GM21515 (cell line): Measurements from ENCODE around the gene EFEMP2.
A peak's percentile ranks its signal among the peaks of the same experiment; 100 is the strongest.

ENCODE experiments used
- ATAC-seq: cut with Tn5 transposase; IDR thresholded peaks from one replicate; pipeline ENCODE4 v1.9.1; 2021; ENCODE audit not compliant: unreplicated experiment

The EFEMP2 gene

GRCh38 chr11:65885808-65886536 is 13.4 kb upstream of the EFEMP2 start:
- no peak for ATAC-seq

GRCh38 chr11:65885231-65885630 is 12.6 kb upstream of the EFEMP2 start:
- no peak for ATAC-seq

- no peak for ATAC-seq
Observed at GRCh38 chr11:65884716-65885092, 12.1 kb upstream of the EFEMP2 start.

GRCh38 chr11:65883786-65884715 is 11.5 kb upstream of the EFEMP2 start:
- ATAC-seq, result no peak

GRCh38 chr11:65883058-65883761 is 10.6 kb upstream of the EFEMP2 start:
- no peak for ATAC-seq

GRCh38 chr11:65882120-65883057 is 9.8 kb upstream of the EFEMP2 start:
- no peak for ATAC-seq

- ATAC-seq, result no peak
Observed at GRCh38 chr11:65880844-65881421, 8.3 kb upstream of the EFEMP2 start.

- ATAC-seq, result no peak
Observed at GRCh38 chr11:65880027-65880426, 7.4 kb upstream of the EFEMP2 start.

- no peak for ATAC-seq
Observed at GRCh38 chr11:65879617-65880016, 7.0 kb upstream of the EFEMP2 start, which contains the start of gene CTSW. Gene CTSW (plus strand): TSS chr11:65879837. CDS start chr11:65879855, 18 bp downstream.

- peak; percentile 63 for ATAC-seq
Observed at GRCh38 chr11:65873318-65874156, 937 bp upstream of the EFEMP2 start.

GRCh38 chr11:65871811-65872548 is 620 bp downstream of the EFEMP2 start:
- ATAC-seq, result no peak

GRCh38 chr11:65870706-65871681 is 1.6 kb downstream of the EFEMP2 start:
- no peak for ATAC-seq

GRCh38 chr11:65870307-65870658 is 2.3 kb downstream of the EFEMP2 start:
- no peak for ATAC-seq

GRCh38 chr11:65869643-65870306 is 2.8 kb downstream of the EFEMP2 start:
- ATAC-seq, result no peak

GRCh38 chr11:65868907-65869306 is 3.7 kb downstream of the EFEMP2 start:
- ATAC-seq, result no peak

- no peak for ATAC-seq
Observed at GRCh38 chr11:65868076-65868667, 4.4 kb downstream of the EFEMP2 start.
